Heart right ventricle (tissue), 16 donors: Measurements from ENCODE around the gene SLC15A2. TPM values are rescaled to one million over a fixed set of nuclear protein-coding genes. Genes with fewer than 3 reads are reported as not detected.

ENCODE experiments used
- ATAC-seq, 8 donors: fragments of 200-7000 bp; cut with Tn5 transposase; one replicate each; pipeline ENCODE4 v1.9.1; 2020; ENCODE audit warnings: mild to moderate bottlenecking in 8 of 8, moderate library complexity in 8 of 8, moderate number of reproducible peaks in 1 of 8
- DNase-seq, 2 donors: peaks; one replicate each; pipeline ENCODE4 v3.0.0-alpha.2; 2020
- H3K27ac ChIP-seq, 10 donors: fragments of 200-600 bp; sonication (generic) in 2 of 10; one replicate each; pipeline versions ENCODE4 v1.5.0 to v1.8.0; 2020 to 2022; ENCODE audit warnings: mild to moderate bottlenecking in 3 of 10
- H3K27me3 ChIP-seq, 7 donors: fragments of 200-600 bp; one replicate each; pipeline ENCODE4 v1.8.0; 2021 to 2022; ENCODE audit warnings: mild to moderate bottlenecking in 2 of 7
- H3K36me3 ChIP-seq, 9 donors: fragments of 200-600 bp; sonication (generic) in 1 of 9; one replicate each; pipeline versions ENCODE4 v1.5.0 to v1.8.0; 2020 to 2022; ENCODE audit warnings: mild to moderate bottlenecking in 2 of 9
- H3K4me1 ChIP-seq, 9 donors: fragments of 200-600 bp; sonication (generic) in 1 of 9; one replicate each; pipeline versions ENCODE4 v1.5.0 to v1.8.0; 2020 to 2022; ENCODE audit warnings: mild to moderate bottlenecking in 4 of 9
- H3K4me3 ChIP-seq, 10 donors: fragments of 200-600 bp; sonication (generic) in 2 of 10; one replicate each; pipeline versions ENCODE4 v1.5.0 to v1.8.0; 2020 to 2022; ENCODE audit warnings: mild to moderate bottlenecking in 7 of 10, moderate library complexity in 2 of 10
- H3K9me3 ChIP-seq, 11 donors: fragments of 200-600 bp in 10 of 11; sonication (generic) in 2 of 11; one replicate each; pipeline versions ENCODE4 v1.5.0 to v1.8.0; 2013 to 2022; ENCODE audit warnings: mild to moderate bottlenecking in 2 of 11, control low read depth in 1 of 11, moderate library complexity in 1 of 11
- WGBS, 2 donors: extraction: QIAGEN DNeasy Blood & Tissue Kit; methylation state at CpG; one replicate each; pipeline ENCODE4 v1.1.7; 2013; ENCODE audit warnings: inconsistent platforms in 1 of 2; 5-methylcytosine and 5-hydroxymethylcytosine counted together
- intact Hi-C, 10 donors: fragments of 100-400 bp; cut with DNase I; formaldehyde crosslinking; loops; one replicate each; pipeline versions ENCODE4 v1.11.1 to v1.14.2; 2022
- polyA plus RNA-seq, 2 donors: library from polyadenylated mRNA; stranded (reverse); fragments of 200-250 nt; gene quantifications; one replicate each; pipeline ENCODE4 v1.2.3, GENCODE V29; 2013
- total RNA-seq, 10 donors: library from RNA; stranded (reverse); fragmentation: NEBNext Ultra II Directional in 3 of 10; extraction: Animal tissue kit (Norgen Biotek cat#: 25700) in 3 of 10; gene quantifications; one replicate each; pipeline versions ENCODE4 v1.2.1 to v1.2.4, GENCODE V29; 2021 to 2023
- TF ChIP-seq, protein P1 (sequence below), 9 donors: fragments of 200-600 bp; sonication (generic) in 2 of 9; IDR thresholded peaks; one replicate each; pipeline versions ENCODE4 v1.5.0 to v1.8.0; 2021 to 2022; ENCODE audit warnings: antibody characterized with exemption in 9 of 9, mild to moderate bottlenecking in 5 of 9, moderate library complexity in 1 of 9
- donor health status: Arrhythmogenic right ventricular cardiomyopathy.
- donor health status: ischemic (EF 13 %, LVEDD 7.1; RV severe dilation, severe dysfunction).
- donor health status: healthy with polysubstance abuse.
- donor health status: DM: no; HTN: yes; CAD: no.
- donor health status: DM: no; HTN: no; CAD: no.
- donor health status: ischemic (EF 25% LVEDD 6.9; RV normal size, moderate dysfunction).
- donor health status: ischemic (EF 25% LVEDD 5.7; RV mildly dilated, moderate dysfunction).
- donor health status: healthy.
- donor health status: DM: yes; HTN: yes; CAD: no.
- donor health status: Ischemic cardiomyopathy.
- donor health status: ischemic (EF 35%, LVEDD 5.7; RV mildly dilated, moderate dysfunction).
- donor health status: nonischemic (EF 11% LVEDD 7.7; RV severe dilation, severe dysfunction).
- donor health status: DM: yes; HTN: yes; CAD: no.
- donor health status: PGD.
- donor health status: ischemic (EF 29% LVEDD 5.4; RV normal size, mild dysfunction).
- donor health status: nonischemic (EF 23%, LVEDD 6.1; RV moderate dilation, normal function).

SLC15A2 gene
- total and polyA plus RNA-seq, 12 donors, result 0.45 to 14.9 (median 3.9) TPM

DNA sequence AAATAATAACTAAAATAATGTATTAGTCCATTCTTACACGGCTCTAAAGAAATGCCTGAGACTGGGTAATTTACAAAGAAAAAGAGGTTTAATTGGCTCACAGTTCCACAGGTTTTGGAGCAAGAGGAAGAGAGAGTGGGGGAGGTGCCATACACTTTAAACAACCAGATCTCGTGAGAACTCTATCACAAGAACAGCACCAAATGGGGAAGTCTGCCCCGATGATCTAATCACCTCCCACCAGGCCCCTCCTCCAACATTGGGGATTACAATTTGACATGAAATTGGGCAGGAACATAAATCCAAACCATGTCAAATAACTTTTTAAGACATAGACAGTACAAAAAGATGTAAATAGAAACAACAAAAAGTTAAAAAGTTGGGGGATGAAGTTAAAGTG lies 64.6 kb downstream of the SLC15A2 start:
- Histone ChIP-seq H3K9me3 (peaks cover 0 to 11% (median 0%) of the 10 kb centered on the region in 11 donors), H3K4me1 (peaks cover 0 to 21% (median 0%) of the 10 kb centered on the region in 9 donors), H3K36me3 (no peaks in the 10 kb centered on the region), H3K4me3 (no peak overlapping the region), H3K27ac (no peak overlapping the region), H3K27me3 (no peaks in the 10 kb centered on the region)
- TF ChIP-seq, protein P1, sequence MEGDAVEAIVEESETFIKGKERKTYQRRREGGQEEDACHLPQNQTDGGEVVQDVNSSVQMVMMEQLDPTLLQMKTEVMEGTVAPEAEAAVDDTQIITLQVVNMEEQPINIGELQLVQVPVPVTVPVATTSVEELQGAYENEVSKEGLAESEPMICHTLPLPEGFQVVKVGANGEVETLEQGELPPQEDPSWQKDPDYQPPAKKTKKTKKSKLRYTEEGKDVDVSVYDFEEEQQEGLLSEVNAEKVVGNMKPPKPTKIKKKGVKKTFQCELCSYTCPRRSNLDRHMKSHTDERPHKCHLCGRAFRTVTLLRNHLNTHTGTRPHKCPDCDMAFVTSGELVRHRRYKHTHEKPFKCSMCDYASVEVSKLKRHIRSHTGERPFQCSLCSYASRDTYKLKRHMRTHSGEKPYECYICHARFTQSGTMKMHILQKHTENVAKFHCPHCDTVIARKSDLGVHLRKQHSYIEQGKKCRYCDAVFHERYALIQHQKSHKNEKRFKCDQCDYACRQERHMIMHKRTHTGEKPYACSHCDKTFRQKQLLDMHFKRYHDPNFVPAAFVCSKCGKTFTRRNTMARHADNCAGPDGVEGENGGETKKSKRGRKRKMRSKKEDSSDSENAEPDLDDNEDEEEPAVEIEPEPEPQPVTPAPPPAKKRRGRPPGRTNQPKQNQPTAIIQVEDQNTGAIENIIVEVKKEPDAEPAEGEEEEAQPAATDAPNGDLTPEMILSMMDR (IDR thresholded peaks at IDR 0.05), result no peak
- ATAC-seq (no peak), DNase-seq (no peak)
- intact Hi-C loops, result no loop called here
- 46 to 49% methylated on average over 3 of the region's 3 CpGs for WGBS, 2 donors

DNA sequence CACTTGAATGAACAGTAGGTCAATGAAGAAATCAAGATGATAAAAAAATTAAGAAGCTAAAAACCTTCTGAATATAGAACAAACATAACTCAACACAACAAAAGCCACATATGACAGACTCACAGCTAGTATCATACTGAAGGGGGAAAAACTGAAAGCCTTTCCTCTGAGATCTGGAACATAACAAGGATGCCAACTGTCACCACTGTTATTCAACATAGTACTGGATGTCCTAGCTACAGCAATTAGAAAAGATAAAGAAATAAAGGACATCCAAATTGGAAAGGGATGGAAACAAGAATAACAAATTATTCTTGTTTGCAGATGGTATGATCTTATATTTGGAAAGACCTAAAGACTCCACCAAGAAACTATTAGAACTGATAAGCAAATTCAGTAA lies 67.1 kb downstream of the SLC15A2 start:
- TF ChIP-seq, protein P1 (IDR thresholded peaks at IDR 0.05), result no peak
- Histone ChIP-seq H3K27me3 (no peaks in the 10 kb centered on the region), H3K4me3 (no peak overlapping the region), H3K4me1 (peaks cover 0 to 19% (median 0%) of the 10 kb centered on the region in 9 donors), H3K27ac (peak overlapping the region in 2 of 10 donors; percentile 28 to 30), H3K36me3 (no peaks in the 10 kb centered on the region), H3K9me3 (peaks cover 0 to 13% (median 0%) of the 10 kb centered on the region in 11 donors)
- peak in 1 of 8 donors; percentile 72 for ATAC-seq
- DNase-seq, result no peak
- intact Hi-C loops, result no loop called here

GRCh38 chr3:121962443-121962842 lies 68.2 kb downstream of the SLC15A2 start:
- H3K4me3 ChIP-seq, result no peak overlapping the region
- ATAC-seq (no peak), DNase-seq (no peak)
- peaks cover 0 to 13% (median 0%) of the 10 kb centered on the region in 11 donors for H3K9me3 ChIP-seq
- H3K27ac ChIP-seq, result no peak overlapping the region
- TF ChIP-seq, protein P1 (IDR thresholded peaks at IDR 0.05), result no peak
- H3K27me3 ChIP-seq, result no peaks in the 10 kb centered on the region
- peaks cover 0 to 9% (median 0%) of the 10 kb centered on the region in 9 donors for H3K4me1 ChIP-seq
- H3K36me3 ChIP-seq, result no peaks in the 10 kb centered on the region
- intact Hi-C loops, result no loop called here

DNA sequence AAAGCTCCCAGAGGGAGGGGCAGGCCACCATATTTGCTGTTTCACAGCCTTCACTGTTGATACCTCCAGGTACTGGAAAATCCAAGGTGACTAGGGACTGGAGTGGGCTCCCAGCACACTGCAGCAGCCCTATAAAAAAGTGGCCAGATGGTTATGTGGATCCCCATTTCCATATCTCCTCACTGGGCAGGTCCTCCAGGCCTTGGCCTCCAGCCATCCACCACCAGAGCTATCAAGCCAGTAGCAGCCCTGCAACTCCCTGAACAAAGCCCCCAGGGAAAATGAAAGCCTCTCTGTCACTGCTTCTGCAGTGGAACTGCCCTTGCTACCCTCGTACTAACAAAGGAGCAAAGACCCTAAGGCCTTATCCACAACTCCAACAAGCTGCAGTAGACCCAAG lies 69.4 kb downstream of the SLC15A2 start:
- peaks cover 0 to 17% (median 0%) of the 10 kb centered on the region in 11 donors for H3K9me3 ChIP-seq
- no peaks in the 10 kb centered on the region for H3K27me3 ChIP-seq
- no peaks in the 10 kb centered on the region for H3K36me3 ChIP-seq
- TF ChIP-seq, protein P1 (IDR thresholded peaks at IDR 0.05), result no peak
- H3K27ac ChIP-seq, result no peak overlapping the region
- peaks cover 0 to 6% (median 0%) of the 10 kb centered on the region in 9 donors for H3K4me1 ChIP-seq
- DNase-seq, result no peak
- 63 to 82% methylated on average over 1 of the region's 1 CpG for WGBS, 2 donors
- no peak for ATAC-seq
- no peak overlapping the region for H3K4me3 ChIP-seq
- intact Hi-C loops, result no loop called here
